ENCODE data around the gene TAC3.

DNA sequence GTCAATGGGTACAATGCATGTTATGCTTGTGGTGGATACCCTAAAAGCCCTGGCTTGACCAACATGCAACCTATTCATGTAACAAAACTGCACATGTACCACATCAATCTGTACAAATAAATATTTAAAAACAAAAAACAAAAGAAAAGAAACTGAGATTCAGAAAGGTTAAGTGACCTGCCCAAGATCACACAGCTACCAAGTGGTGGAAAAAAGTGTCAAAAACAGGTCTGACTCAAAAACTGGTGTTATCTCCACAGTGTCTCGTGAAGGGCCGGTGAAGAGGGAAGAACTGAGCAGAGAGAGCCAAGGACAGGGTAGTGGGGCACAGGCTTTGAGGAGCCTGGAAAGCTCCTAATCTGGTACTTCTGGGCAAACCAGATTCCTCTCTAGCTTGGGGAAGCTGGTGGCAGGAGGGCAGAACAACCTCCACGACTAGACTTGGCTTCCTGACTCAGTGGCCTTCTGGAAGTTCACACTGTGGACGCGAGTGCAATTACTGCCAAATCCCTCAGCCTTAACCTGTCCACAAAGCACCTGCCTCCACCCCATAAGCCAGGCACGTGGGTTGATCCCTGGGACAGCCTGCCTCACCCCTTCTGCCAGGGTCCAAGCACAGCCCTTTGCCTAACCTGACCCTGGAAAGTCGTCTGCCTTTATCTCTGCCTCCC is 25.5 kb downstream of the TAC3 start:
- TF ChIP-seq NANOG (IDR thresholded peaks at IDR 0.05; ENCODE audit: insufficient read depth, low read depth, low read length, poor library complexity, severe bottlenecking) (no peak), CHD1 (IDR thresholded peaks at IDR 0.05; ENCODE audit: low read depth, low read length) (no peak), YY1 (IDR thresholded peaks at IDR 0.05; ENCODE audit: low read depth, low read length) (no peak), POLR2A (IDR thresholded peaks at IDR 0.05; ENCODE audit: control extremely low read depth in 1 of 2, low read depth in 2 of 2, low read length in 2 of 2) (no peak), ZNF274 (IDR thresholded peaks at IDR 0.05; ENCODE audit: borderline replicate concordance, extremely low read depth, low read length) (no peak), EZH2 (IDR thresholded peaks at IDR 0.05; ENCODE audit: low read depth, low read length, severe bottlenecking) (no peak), TBP (IDR thresholded peaks at IDR 0.05; ENCODE audit: low read depth, low read length) (no peak), RAD21 (IDR thresholded peaks at IDR 0.05 in 1 of 2, conservative IDR thresholded peaks at IDR 0.05 in 1 of 2; ENCODE audit: low read depth in 2 of 2, low read length in 2 of 2) (no peak), CEBPB (IDR thresholded peaks at IDR 0.05; ENCODE audit: low read depth, low read length) (no peak), POLR2AphosphoS5 (IDR thresholded peaks at IDR 0.05; ENCODE audit: low read depth, low read length) (no peak), SRF (IDR thresholded peaks at IDR 0.05; ENCODE audit: low read depth, low read length) (no peak)
- TF ChIP-seq, protein P1, sequence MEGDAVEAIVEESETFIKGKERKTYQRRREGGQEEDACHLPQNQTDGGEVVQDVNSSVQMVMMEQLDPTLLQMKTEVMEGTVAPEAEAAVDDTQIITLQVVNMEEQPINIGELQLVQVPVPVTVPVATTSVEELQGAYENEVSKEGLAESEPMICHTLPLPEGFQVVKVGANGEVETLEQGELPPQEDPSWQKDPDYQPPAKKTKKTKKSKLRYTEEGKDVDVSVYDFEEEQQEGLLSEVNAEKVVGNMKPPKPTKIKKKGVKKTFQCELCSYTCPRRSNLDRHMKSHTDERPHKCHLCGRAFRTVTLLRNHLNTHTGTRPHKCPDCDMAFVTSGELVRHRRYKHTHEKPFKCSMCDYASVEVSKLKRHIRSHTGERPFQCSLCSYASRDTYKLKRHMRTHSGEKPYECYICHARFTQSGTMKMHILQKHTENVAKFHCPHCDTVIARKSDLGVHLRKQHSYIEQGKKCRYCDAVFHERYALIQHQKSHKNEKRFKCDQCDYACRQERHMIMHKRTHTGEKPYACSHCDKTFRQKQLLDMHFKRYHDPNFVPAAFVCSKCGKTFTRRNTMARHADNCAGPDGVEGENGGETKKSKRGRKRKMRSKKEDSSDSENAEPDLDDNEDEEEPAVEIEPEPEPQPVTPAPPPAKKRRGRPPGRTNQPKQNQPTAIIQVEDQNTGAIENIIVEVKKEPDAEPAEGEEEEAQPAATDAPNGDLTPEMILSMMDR (IDR thresholded peaks at IDR 0.05; ENCODE audit: control extremely low read depth in 1 of 3, insufficient read depth in 1 of 3, low read depth in 1 of 3, low read length in 3 of 3): no peak

All from H1 (cell line).